Neutrophil (primary cell): Measurements from ENCODE around the gene SECTM1.

ENCODE experiments used
- H3K27ac ChIP-seq: fragments of 200-600 bp; sonication (generic); 2 replicates; pipeline ENCODE4 v1.5.1; 2016; ENCODE audit warnings: mild to moderate bottlenecking, moderate library complexity
- H3K27me3 ChIP-seq: fragments of 200-600 bp; sonication (generic); 2 replicates; pipeline ENCODE4 v1.6.0; 2016; ENCODE audit warnings: mild to moderate bottlenecking
- H3K36me3 ChIP-seq: fragments of 200-600 bp; sonication (generic); 2 replicates; pipeline ENCODE4 v1.5.1; 2017
- H3K4me1 ChIP-seq, 2 experiments: fragments of 200-600 bp in 1 of 2; sonication (generic) in 1 of 2; 1 replicate in 1 of 2; 2 replicates in 1 of 2; pipeline versions ENCODE4 v1.5.1 to v1.6.1; 2013 to 2016; ENCODE audit warnings: low read depth in 1 of 2, low read length in 1 of 2, mild to moderate bottlenecking in 1 of 2, moderate library complexity in 1 of 2; ENCODE audit not compliant: control insufficient read depth in 1 of 2, insufficient read depth in 1 of 2
- H3K4me3 ChIP-seq, 2 experiments: fragments of 200-600 bp in 1 of 2; sonication (generic) in 1 of 2; 1 replicate in 1 of 2; 2 replicates in 1 of 2; pipeline ENCODE4 v1.5.1; 2013 to 2016; ENCODE audit warnings: low read depth in 1 of 2, low read length in 1 of 2, mild to moderate bottlenecking in 1 of 2, moderate library complexity in 1 of 2
- H3K9me3 ChIP-seq: fragments of 200-600 bp; sonication (generic); 2 replicates; pipeline ENCODE4 v1.5.1; 2016
- TF ChIP-seq, protein P1 (sequence below): fragments of 200-600 bp; sonication (generic); IDR thresholded peaks from 2 replicates; pipeline ENCODE4 v1.5.1; 2016; ENCODE audit warnings: antibody characterized with exemption

SECTM1 gene

DNA sequence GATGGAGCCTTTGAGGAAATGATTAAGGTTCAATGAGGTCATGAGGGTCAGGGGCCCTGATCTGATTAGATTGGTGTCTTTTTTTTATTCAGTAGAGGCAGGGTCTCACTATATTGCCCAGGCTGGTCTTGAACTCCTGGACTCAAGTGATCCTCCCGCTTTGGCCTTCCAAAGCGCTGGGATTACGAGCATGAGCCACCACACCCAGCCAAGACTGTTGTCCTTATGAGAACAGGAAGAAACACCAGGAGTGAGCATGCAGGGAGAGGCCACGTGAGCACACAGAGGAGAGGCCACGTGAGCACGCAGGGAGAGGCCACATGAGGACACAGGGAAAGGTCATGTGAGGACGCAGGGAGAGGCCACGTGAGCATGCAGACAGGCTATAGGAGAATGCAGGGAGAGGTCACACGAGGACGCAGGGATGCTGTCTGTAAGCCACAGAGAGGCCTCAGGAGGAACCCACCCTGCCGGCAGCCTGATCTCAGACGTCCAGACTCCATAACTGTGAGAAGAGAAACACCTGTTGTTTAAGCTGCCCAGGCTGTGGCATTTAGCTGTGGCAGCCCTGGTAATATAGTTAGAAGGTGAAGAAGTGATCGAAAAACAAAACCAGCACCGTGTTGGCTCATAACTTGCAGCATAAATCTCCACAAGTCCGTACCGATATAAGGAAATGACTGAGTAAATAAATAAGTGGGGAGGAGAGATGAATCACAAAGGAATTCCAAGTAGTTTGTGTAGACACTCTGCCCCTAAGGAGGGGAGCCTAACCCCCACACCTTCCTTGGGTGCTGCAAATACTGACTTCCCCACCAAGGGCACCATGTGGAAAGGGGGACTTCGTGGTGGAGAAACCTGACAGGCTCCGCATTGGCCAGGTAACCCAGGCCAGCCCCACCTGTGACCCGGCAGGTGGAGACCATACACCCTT, 45.4 kb downstream of the SECTM1 start:
- peaks cover 12 to 14% of the 10 kb centered on the region in 2 experiments for H3K4me1 ChIP-seq
- no peaks in the 10 kb centered on the region for H3K27me3 ChIP-seq
- H3K9me3 ChIP-seq = no peaks in the 10 kb centered on the region
- H3K4me3 ChIP-seq = no peak overlapping the region
- TF ChIP-seq, protein P1, sequence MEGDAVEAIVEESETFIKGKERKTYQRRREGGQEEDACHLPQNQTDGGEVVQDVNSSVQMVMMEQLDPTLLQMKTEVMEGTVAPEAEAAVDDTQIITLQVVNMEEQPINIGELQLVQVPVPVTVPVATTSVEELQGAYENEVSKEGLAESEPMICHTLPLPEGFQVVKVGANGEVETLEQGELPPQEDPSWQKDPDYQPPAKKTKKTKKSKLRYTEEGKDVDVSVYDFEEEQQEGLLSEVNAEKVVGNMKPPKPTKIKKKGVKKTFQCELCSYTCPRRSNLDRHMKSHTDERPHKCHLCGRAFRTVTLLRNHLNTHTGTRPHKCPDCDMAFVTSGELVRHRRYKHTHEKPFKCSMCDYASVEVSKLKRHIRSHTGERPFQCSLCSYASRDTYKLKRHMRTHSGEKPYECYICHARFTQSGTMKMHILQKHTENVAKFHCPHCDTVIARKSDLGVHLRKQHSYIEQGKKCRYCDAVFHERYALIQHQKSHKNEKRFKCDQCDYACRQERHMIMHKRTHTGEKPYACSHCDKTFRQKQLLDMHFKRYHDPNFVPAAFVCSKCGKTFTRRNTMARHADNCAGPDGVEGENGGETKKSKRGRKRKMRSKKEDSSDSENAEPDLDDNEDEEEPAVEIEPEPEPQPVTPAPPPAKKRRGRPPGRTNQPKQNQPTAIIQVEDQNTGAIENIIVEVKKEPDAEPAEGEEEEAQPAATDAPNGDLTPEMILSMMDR = no peak
- no peaks in the 10 kb centered on the region for H3K36me3 ChIP-seq
- no peak overlapping the region for H3K27ac ChIP-seq

DNA sequence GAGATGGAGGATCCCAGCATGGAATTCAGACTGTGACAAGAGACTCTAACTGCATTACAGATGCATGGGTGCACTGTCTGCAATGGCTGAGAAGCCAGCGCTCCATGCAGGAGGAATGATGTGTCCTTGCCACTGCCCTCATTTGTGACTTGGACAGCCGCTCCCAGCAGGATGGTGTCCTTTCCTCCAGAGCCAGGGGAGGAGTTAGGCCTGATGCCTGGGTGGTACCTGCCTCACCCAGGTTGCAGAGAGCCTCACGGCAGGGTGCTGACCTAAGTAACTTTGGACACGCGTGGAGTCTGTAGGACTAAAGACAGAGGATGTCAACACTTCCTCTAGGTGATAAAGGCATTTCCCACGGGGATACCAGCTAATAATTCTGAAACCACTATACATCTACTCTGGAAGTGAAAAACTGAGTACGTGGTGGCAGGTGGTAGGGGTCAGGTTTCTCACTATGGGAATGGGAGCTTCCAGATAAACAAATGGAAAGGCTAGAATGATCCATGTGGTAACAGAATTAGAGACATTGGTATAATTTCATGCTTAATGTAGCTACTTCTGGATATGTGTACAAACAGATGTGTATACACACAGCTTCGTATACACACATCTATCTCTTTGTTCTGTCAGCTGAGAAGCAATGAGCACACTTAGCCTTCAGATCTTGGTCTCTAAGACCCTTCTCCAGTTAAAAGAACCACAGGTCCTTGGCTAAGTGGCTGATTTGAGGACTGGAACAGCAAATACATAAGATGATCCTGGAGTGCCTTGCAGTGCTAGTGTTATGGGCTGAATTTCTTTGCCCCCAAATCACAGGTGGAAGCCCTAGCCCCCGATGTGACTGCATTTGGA, 46.3 kb downstream of the SECTM1 start:
- Histone ChIP-seq H3K9me3 (no peaks in the 10 kb centered on the region), H3K27ac (no peak overlapping the region), H3K4me3 (no peak overlapping the region), H3K27me3 (no peaks in the 10 kb centered on the region), H3K4me1 (peaks cover 11 to 12% of the 10 kb centered on the region in 2 experiments), H3K36me3 (no peaks in the 10 kb centered on the region)
- TF ChIP-seq, protein P1 = no peak

DNA sequence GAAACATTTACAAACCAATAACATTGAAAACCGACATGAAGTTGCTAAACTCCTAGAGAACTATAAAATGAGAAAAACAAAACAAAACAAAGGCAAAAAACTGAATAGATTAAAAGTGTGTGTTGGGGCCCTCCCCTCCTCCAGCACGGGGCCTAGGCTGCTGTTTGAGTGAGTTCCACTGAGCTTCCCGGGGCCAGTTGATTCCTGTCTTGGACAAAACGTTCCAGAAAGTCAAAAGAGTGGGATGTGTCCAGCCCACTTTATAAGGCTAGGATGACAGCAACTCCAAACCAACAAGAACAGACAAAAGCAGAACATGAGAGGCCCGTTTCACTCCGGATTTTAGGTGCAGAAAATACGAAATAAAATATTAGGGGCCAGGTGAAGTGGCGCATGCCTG, 48.4 kb downstream of the SECTM1 start:
- no peaks in the 10 kb centered on the region for H3K36me3 ChIP-seq
- no peaks in the 10 kb centered on the region for H3K9me3 ChIP-seq
- no peak overlapping the region for H3K4me3 ChIP-seq
- no peak overlapping the region for H3K27ac ChIP-seq
- TF ChIP-seq, protein P1 = no peak
- no peaks in the 10 kb centered on the region for H3K27me3 ChIP-seq
- H3K4me1 ChIP-seq = peaks cover 14 to 15% of the 10 kb centered on the region in 2 experiments

DNA sequence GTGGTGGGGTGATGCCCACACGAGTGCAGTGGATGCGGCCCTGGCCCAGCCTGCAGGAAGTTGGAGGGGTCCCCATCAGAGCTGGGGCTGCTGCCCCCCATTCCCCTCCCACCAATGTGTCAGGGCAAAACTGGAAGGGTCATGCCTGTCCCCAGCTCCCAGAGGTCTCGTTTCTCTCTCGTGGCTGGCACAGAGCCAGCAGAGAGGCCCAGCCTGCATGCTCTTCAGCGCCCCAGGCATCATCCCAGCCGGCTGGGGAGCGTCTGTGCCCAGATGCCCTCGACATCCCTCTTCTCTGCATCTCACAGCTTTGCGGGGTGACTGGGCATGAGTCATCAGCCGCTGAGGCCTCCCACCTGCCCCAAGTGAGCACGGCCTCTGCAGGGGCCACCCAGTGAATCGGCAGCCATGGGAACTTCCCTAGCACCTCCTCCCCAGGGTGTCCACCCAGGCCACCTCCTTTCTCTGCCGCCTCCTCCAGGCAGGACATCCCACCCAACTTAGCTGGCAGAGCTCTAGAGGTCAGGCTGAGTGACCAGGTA, 50.3 kb downstream of the SECTM1 start:
- Histone ChIP-seq H3K36me3 (peaks cover under 1% of the 10 kb centered on the region), H3K27ac (no peak overlapping the region), H3K4me3 (no peak overlapping the region), H3K27me3 (no peaks in the 10 kb centered on the region), H3K4me1 (peaks cover 32 to 33% of the 10 kb centered on the region in 2 experiments), H3K9me3 (no peaks in the 10 kb centered on the region)
- TF ChIP-seq, protein P1 = no peak
